Aorta (tissue), 5 donors: ENCODE results near the gene ZNF200. TPM values are rescaled to one million over a fixed set of nuclear protein-coding genes. Genes with fewer than 3 reads are reported as not detected.
"Not testable (repeated sequence)": the region's sequence is repeated elsewhere in the genome, so short reads cannot be mapped to it uniquely, and the experiment has no call there.

Experiments
- ATAC-seq: fragments of 200-7000 bp; cut with Tn5 transposase; one replicate; pipeline ENCODE4 v1.9.1; 2022; ENCODE audit warnings: moderate library complexity; ENCODE audit not compliant: low FRiP score
- DNase-seq, 2 donors: peaks; one replicate each; pipeline ENCODE4 v3.0.0-alpha.2; 2020
- H3K27ac ChIP-seq, 2 donors: one replicate each; pipeline ENCODE4 v1.5.1; 2013; ENCODE audit warnings: low read length in 2 of 2, mild to moderate bottlenecking in 2 of 2, moderate library complexity in 2 of 2, control low read depth in 1 of 2, inconsistent platforms in 1 of 2, low read depth in 1 of 2
- H3K27me3 ChIP-seq, 2 donors: one replicate each; pipeline ENCODE4 v1.6.1; 2013; ENCODE audit warnings: control low read depth in 1 of 2, low read length in 1 of 2, mild to moderate bottlenecking in 1 of 2, moderate library complexity in 1 of 2; ENCODE audit not compliant: insufficient read depth in 2 of 2, control insufficient read depth in 1 of 2
- H3K36me3 ChIP-seq, 2 donors: one replicate each; pipeline ENCODE4 v1.6.1; 2013; ENCODE audit warnings: control low read depth in 1 of 2, low read length in 1 of 2, mild to moderate bottlenecking in 1 of 2; ENCODE audit not compliant: insufficient read depth in 2 of 2, control insufficient read depth in 1 of 2
- H3K4me1 ChIP-seq, 2 donors: one replicate each; pipeline ENCODE4 v1.6.1; 2013; ENCODE audit warnings: low read length in 2 of 2, control low read depth in 1 of 2, mild to moderate bottlenecking in 1 of 2, moderate library complexity in 1 of 2; ENCODE audit not compliant: insufficient read depth in 2 of 2, control insufficient read depth in 1 of 2
- H3K4me3 ChIP-seq, 2 donors: one replicate each; pipeline ENCODE4 v1.5.1; 2013; ENCODE audit warnings: low read length in 2 of 2, control low read depth in 1 of 2, mild to moderate bottlenecking in 1 of 2
- H3K9me3 ChIP-seq: one replicate; pipeline ENCODE4 v1.6.1; 2013; ENCODE audit warnings: mild to moderate bottlenecking, low read length; ENCODE audit not compliant: control insufficient read depth
- WGBS, 2 donors: extraction: QIAGEN DNeasy Blood & Tissue Kit; methylation state at CpG; one replicate each; pipeline ENCODE4 v1.1.7; 2013; 5-methylcytosine and 5-hydroxymethylcytosine counted together
- intact Hi-C, 2 donors: fragments of 100-400 bp; cut with DNase I; formaldehyde crosslinking; loops; one replicate each; pipeline versions ENCODE4 v1.14.2 to v1.15.0; 2022
- polyA plus RNA-seq, 2 donors: library from polyadenylated mRNA; stranded (reverse); fragments of 200-250 nt; gene quantifications; one replicate each; pipeline ENCODE4 v1.2.3, GENCODE V29; 2013
- total RNA-seq, 2 donors: library from RNA; stranded (reverse); fragmentation: NEBNext Ultra II Directional; extraction: Animal tissue kit (Norgen Biotek cat#: 25700); gene quantifications; one replicate each; pipeline ENCODE4 v1.2.1, GENCODE V29; 2021
- donor health status: healthy with polysubstance abuse.
- donor health status: Bipolar disorder and iron deficiency.
- donor health status: DM: no; HTN: no; CAD: no.
- donor health status: DM: no; HTN: no; CAD: no.
- donor health status: DM: yes; HTN: yes; CAD: no.

Gene ZNF200
- total and polyA plus RNA-seq, 4 donors: 4.0 to 8.1 (median 6.0) TPM

- ATAC-seq, H3K27me3 ChIP-seq, H3K27ac ChIP-seq, intact Hi-C loops, H3K4me1 ChIP-seq, H3K36me3 ChIP-seq, H3K9me3 ChIP-seq, H3K4me3 ChIP-seq, DNase-seq: not testable (repeated sequence)
- 53 to 59% methylated on average over 3 of the region's 3 CpGs for WGBS, 2 donors
Measured at GRCh38 chr16:3197694-3198333, 37.1 kb downstream of the ZNF200 start.

- DNase-seq (no peak), ATAC-seq (no peak)
- no peaks in the 10 kb centered on the region for H3K27me3 ChIP-seq
- no peak overlapping the region for H3K4me3 ChIP-seq
- no peaks in the 10 kb centered on the region for H3K36me3 ChIP-seq
- H3K27ac ChIP-seq: no peak overlapping the region
- peaks cover 1% of the 10 kb centered on the region for H3K9me3 ChIP-seq
- intact Hi-C loops: no loop called here
- WGBS, 2 donors: 70 to 71% methylated on average over 10 of the region's 10 CpGs
- H3K4me1 ChIP-seq: no peaks in the 10 kb centered on the region
Measured at GRCh38 chr16:3195975-3196374, 39.0 kb downstream of the ZNF200 start.

- ATAC-seq: no peak
- Histone ChIP-seq H3K4me3 (no peak overlapping the region), H3K27ac (no peak overlapping the region), H3K4me1 (no peaks in the 10 kb centered on the region), H3K9me3 (no peaks in the 10 kb centered on the region), H3K27me3 (no peaks in the 10 kb centered on the region), H3K36me3 (no peaks in the 10 kb centered on the region)
- DNase-seq: no peak
- 78 to 80% methylated on average over 20 of the region's 20 CpGs for WGBS, 2 donors
- intact Hi-C loops: no loop called here
Measured at GRCh38 chr16:3194792-3195191, 40.2 kb downstream of the ZNF200 start.

- H3K27me3 ChIP-seq: no peaks in the 10 kb centered on the region
- no peak overlapping the region for H3K4me3 ChIP-seq
- no peaks in the 10 kb centered on the region for H3K36me3 ChIP-seq
- no peak overlapping the region for H3K27ac ChIP-seq
- no peaks in the 10 kb centered on the region for H3K4me1 ChIP-seq
- H3K9me3 ChIP-seq: no peaks in the 10 kb centered on the region
- WGBS, 2 donors: 63 to 70% methylated on average over 49 of the region's 49 CpGs
- DNase-seq: no peak
- no peak for ATAC-seq
- intact Hi-C loops: no loop called here
Measured at GRCh38 chr16:3193221-3194212, 41.4 kb downstream of the ZNF200 start.

GRCh38 chr16:3192476-3193019 lies 42.4 kb downstream of the ZNF200 start:
- Histone ChIP-seq H3K27ac (no peak overlapping the region), H3K27me3 (no peaks in the 10 kb centered on the region), H3K36me3 (no peaks in the 10 kb centered on the region), H3K4me1 (no peaks in the 10 kb centered on the region), H3K4me3 (no peak overlapping the region), H3K9me3 (no peaks in the 10 kb centered on the region)
- intact Hi-C loops: no loop called here
- ATAC-seq (no peak), DNase-seq (no peak)
- 28 to 40% methylated on average over 36 of the region's 36 CpGs for WGBS, 2 donors

GRCh38 chr16:3190949-3191353 lies 44.0 kb downstream of the ZNF200 start:
- ATAC-seq (no peak), DNase-seq (no peak)
- 11% methylated on average over 16 of the region's 16 CpGs for WGBS, 2 donors
- Histone ChIP-seq H3K9me3 (no peaks in the 10 kb centered on the region), H3K27me3 (no peaks in the 10 kb centered on the region), H3K36me3 (no peaks in the 10 kb centered on the region), H3K4me3 (no peak overlapping the region), H3K27ac (no peak overlapping the region), H3K4me1 (no peaks in the 10 kb centered on the region)
- intact Hi-C loops: no loop called here

- 10 to 21% methylated on average over 11 of the region's 11 CpGs for WGBS, 2 donors
- ATAC-seq: no peak
- DNase-seq: no peak
- H3K36me3 ChIP-seq: no peaks in the 10 kb centered on the region
- H3K27ac ChIP-seq: no peak overlapping the region
- H3K4me1 ChIP-seq: no peaks in the 10 kb centered on the region
- H3K9me3 ChIP-seq: no peaks in the 10 kb centered on the region
- H3K27me3 ChIP-seq: no peaks in the 10 kb centered on the region
- no peak overlapping the region for H3K4me3 ChIP-seq
- intact Hi-C loops: no loop called here
Measured at GRCh38 chr16:3189869-3190268, 45.1 kb downstream of the ZNF200 start.

- H3K4me3 ChIP-seq: no peak overlapping the region
- no peak overlapping the region for H3K27ac ChIP-seq
- no peaks in the 10 kb centered on the region for H3K4me1 ChIP-seq
- DNase-seq (no peak), ATAC-seq (peak; percentile 59)
- H3K27me3 ChIP-seq: no peaks in the 10 kb centered on the region
- H3K36me3 ChIP-seq: no peaks in the 10 kb centered on the region
- H3K9me3 ChIP-seq: no peaks in the 10 kb centered on the region
- WGBS, 2 donors: 1 to 2% methylated on average over 61 of the region's 61 CpGs
- intact Hi-C loops: no loop called here
Measured at GRCh38 chr16:3188925-3189825, 45.8 kb downstream of the ZNF200 start.
